TTC549 (cell line): ENCODE measurements around the gene HPDL.

Experiments used
- FAIRE-seq: peaks from 2 replicates; lab custom pipeline; 2012; peaks lifted over from hg19 to GRCh38; lab: Jason Lieb, UNC

HPDL gene

DNA sequence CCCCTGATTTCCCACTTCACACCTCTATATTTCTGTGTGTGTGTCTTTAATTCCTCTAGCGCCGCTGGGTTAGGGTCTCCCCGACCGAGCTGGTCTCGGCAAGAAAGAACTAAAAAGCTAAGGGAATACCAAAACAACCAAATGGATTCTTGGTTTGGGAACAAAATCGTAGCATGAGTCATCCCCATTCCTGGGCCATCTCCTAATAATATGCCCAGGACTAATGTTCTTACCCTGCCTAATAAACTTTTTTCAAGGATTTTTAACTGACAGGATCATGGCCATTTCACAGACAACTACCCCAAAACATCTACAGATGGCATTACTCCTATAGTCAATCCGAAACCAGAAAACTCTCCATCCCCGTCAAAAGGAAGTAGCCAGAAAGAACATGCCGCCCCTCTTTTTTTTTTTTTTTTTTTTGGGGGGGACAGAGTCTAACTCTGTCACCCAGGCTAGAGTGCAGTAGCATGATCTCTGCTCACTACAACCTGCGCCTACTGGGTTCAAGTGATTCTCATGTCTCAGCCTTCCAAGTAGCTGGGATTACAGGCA, 4.1 kb upstream of the HPDL start:
- FAIRE-seq: no peak

DNA sequence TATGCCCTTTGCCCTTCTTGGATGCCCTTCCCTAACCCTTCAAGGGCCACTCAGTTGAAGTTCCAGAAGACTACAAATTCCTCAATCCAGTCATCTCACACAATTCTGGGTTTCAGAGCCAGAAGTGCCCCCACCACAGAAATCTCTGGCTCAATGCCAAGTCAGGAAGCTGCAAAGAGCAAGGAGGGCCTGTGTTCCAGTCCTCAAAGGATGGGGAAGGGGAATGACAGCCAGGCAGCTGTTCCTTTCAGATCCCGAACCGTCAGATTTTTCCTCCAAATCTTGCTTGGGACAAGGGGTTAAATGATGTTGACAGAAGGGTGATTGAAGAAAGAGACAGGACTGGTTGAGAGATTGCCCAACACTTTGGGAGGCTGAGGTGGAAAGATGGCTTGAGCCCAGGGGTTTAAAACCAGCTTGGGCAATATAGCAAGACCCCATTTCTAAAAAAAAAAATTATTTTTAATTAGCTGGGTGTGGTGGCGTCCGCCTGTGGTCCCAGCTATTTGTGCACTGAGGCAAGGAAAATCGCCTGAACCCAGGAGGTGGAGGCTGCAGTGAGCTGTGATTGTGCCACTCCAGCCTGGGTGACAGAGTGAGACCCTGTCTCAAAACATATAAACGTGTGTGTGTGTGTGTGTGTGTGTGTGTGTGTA, 716 bp upstream of the HPDL start:
- FAIRE-seq: no peak

DNA sequence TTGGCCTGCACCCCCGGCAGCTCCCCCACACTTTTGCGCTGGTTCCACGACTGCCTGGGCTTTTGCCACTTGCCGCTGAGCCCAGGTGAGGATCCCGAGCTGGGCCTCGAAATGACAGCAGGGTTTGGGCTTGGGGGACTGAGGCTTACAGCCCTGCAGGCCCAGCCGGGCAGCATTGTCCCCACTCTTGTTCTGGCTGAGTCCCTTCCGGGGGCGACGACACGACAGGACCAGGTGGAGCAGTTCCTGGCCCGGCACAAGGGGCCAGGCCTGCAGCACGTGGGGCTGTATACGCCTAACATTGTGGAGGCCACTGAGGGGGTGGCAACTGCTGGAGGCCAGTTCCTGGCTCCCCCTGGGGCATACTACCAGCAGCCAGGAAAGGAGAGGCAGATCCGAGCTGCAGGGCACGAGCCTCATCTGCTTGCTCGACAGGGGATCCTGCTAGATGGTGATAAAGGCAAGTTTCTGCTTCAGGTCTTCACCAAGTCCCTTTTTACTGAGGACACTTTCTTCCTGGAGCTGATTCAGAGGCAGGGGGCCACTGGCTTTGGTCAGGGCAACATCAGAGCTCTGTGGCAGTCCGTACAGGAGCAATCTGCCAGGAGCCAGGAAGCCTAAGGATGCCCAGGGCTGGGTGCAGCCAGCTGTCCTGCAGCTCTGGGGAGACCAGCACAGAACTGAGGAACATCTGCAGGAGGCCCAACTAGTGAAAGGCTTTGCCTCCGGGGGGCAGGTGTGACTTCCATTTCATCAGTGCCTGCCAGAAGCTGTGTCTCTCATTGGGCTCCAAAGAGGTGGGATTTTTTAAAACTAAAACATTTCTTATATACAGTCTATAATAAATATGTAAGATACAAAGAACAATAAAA, 1.2 kb downstream of the HPDL start:
- FAIRE-seq: no peak

DNA sequence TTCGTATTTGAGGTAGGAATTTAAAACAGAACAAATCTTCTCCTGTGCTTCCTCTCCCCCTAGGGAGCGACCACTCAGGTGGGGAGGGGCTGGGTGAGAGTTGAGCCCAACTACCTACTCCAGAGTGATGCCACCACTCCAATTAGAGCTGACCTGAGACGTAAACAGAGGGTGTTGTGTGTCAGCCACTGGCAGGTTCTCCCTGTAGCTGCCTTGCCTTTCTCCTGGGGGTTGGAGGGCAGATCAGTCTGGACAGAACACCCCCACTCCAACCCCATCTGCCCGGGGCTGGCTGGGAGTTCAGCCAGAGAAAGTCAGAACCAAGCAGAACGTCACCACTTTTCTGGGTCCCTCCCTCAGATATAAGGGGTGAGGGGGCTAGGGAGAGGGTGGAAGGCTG, 2.0 kb downstream of the HPDL start:
- no peak for FAIRE-seq

DNA sequence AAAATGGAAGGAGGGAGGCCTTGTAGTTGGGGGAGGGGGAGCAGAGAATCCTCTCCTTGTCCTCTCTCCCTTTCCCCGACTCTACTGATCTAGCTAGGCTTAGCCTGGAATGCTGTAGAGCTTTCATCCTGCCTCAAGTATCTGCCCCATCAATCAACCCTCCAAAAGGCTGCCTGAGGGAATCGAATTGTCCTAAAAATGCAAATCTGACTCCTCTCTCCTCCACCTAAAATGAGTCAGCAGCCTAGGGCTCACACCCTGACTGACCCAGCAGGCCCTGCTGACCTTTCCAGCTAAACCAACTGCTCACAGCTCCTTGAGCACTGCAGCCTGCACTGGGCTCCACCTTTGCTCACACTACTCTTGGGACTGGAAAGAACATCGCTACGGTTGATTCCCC, 2.8 kb downstream of the HPDL start:
- FAIRE-seq: no peak

- FAIRE-seq: no peak
Observed at GRCh38 chr1:45331436-45332345, 5.0 kb downstream of the HPDL start.

DNA sequence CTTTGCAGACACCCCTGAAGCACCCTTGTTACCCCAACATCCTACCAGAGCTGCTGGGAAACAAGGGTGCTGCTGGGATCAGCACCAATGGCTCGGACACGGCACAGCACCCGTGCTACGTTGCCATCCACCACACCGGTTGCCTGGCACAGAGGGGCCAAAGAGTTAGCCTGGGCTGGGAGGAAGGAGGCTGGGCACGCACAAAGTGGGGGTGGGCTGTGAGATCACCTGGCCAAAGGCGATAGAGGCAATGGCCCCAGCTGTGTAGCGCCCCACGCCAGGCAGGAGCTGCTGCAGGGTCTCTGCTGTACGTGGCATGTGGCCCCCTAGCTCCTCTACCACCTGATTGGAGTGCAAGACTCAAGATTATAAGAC, 5.6 kb downstream of the HPDL start:
- FAIRE-seq: no peak

DNA sequence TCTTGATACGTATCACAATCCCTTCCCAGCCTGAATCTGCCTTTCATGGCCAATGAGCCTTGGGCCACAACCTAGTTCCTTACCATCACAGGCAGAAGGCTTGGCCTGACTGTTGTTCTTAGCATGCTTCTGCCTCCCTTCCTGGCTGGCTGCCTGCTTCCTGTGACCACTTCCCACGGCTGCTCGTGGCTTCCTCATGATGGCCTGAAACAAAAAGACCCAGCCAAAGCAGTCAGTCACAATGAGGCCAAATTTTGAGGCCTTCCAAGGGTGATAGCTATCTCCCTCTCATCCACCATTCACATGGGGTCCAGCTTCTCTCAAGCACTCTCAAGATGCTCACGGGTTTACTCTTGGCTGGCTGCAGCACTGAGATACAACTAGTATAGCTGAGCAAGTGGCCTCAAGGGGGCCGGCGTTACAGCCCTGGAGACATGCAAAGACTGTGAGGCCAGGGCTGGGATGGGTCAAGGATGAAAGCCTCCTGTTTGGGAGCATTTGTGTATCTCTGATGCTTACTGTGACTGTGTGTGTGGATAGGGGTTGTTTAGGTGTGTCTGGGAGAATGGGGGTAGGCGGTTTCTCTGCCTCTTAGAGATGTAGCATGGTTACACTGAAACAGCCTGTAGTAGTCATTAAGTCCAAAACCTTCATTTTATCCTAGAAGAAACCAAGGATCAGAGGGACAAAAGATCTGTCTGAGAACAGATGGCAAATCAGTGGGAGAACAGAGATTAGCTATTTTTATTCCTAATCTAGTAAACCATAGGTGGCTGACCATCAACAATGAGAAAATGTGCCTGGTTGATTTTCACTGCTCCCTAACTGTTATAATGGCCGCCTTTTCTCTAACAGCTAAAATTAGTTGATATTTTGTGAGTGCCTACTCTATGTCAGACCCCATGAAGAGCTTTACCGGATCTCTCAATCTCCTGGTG, 7.9 kb downstream of the HPDL start:
- no peak for FAIRE-seq

DNA sequence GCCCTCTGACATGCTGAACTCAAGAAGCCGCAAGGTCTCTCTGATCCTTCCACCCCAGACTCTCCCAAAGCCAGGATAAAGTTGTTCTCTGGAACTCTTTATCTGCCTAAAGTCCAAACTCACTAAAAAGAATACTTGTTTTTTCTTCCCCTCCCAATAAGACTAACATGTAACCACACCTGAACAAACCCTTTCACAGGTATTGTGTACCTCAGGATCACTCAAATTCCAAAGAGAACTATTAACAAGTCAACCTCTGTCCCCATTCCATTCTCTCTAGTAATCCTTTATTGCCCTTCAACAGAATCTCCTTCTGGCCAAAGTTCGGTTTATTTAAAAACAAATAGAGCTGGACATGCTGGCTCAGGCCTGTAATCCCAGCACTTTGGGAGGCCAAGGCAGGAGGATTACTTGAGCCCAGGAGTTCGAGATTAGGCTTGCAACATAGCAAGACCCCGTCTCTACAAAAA, 9.2 kb downstream of the HPDL start:
- FAIRE-seq: no peak

DNA sequence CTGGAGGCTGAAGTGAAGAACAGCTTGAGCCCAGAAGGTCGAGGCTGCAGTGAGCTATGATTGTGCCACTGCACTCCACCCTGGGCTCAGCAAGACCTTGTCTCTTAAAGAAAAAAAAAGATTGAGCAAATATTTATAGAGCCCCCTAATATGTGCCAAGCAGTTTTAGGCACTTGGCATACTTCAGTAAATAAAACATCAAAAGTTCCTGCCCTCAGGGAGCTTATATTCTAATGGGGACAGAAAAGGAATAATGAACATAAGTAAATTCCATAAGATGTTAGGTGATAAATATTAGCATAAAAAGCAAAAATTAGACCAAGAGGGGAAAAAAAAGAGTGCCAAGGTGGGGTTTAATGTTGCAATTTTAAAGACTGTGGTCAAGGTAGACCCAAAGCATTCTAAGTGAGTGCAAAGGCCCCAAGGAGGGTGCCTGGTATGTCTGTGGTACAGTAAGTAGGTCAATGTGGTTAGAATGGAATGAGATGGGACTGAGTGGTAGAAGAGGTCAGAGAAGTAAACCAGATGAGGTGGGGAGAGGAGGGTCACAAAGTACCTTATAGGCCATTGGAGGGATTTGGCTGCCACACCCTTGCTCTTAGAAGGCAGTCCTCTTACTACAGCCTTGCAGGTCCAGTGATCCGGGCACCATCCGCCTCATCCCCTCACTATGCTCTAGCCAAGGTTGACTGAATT, 11.1 kb downstream of the HPDL start:
- no peak for FAIRE-seq

- FAIRE-seq: no peak
Observed at GRCh38 chr1:45339789-45340558, 13.3 kb downstream of the HPDL start, which contains the start of the genes MUTYH and TOE1. TSS of gene MUTYH (minus strand) at chr1:45340440. CDS start at chr1:45334505, 5,935 bp downstream. TSS of gene TOE1 (plus strand) at chr1:45340170. CDS start at chr1:45340253, 83 bp downstream.

- FAIRE-seq: no peak
Observed at GRCh38 chr1:45340816-45341466, 14.2 kb downstream of the HPDL start.

DNA sequence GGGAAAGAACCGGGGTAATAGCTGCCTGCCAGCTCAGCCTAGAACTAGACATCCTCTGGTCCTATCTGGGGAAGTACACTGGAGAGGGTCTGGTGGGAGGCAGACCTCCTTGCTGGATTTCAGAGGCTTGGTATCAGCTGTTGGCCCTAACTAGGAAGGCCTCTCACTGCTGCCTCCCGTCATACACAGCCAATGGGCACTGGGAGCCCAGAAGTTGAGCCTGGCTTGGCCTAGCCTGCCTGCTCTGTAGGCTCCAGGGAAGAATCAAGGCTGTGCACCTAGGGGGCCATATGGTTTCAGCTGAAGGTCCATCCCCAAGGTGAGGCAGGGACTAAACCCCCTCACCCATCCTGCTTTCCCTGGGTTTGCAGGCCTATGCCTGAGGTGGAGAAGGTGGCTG, 17.8 kb downstream of the HPDL start:
- FAIRE-seq: no peak

DNA sequence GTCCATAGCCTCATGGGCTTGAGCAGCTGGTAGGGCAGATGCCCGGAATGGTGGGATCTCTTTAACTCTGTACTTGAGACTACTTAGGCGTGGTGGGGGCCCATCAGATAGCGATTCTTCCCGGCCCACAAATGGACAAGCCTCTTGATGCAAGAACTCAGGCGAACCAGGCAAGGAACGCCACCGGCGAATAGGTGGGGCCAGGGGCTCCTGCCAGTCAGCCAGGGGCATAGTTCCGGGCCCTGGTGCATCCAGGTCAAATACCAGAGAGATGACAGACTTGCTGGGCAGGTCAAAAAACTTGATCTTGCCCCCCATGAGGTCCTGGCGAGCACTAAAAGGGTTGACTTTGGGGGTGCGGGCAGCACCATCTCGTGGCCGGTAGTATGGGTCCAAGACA, 18.3 kb downstream of the HPDL start:
- FAIRE-seq: no peak

- no peak for FAIRE-seq
Observed at GRCh38 chr1:45346473-45346872, 19.8 kb downstream of the HPDL start.

GRCh38 chr1:45348020-45348419, 21.3 kb downstream of the HPDL start:
- no peak for FAIRE-seq

DNA sequence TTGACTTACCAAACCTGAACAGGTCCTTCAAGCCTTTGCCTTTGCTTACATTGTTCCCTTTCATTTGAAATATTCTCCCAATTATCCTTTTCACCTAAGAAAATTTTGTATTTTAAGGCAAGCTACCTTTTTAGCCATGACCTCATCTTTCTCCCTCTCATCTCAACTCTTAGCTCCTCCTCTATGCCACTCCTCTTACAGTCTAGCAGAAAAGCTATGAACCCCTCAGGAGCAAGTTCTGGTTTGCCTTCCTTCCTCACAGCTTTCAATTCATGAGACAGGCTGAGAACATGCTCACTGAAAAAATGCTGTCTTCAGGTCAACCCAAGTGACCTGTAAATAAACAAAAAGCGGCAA, 21.9 kb downstream of the HPDL start:
- no peak for FAIRE-seq

- no peak for FAIRE-seq
Observed at GRCh38 chr1:45348966-45349677, 22.4 kb downstream of the HPDL start.

- no peak for FAIRE-seq
Observed at GRCh38 chr1:45351508-45351907, 24.8 kb downstream of the HPDL start.
